NCI-H748 (cell line): ENCODE results near the gene ELOVL6.
"Not testable (repeated sequence)": the region's sequence is repeated elsewhere in the genome, so short reads cannot be mapped to it uniquely, and the experiment has no call there.

Experiments
- DNase-seq: peaks from one replicate; lab custom pipeline; 2025; ENCODE audit not compliant: unreplicated experiment; lab: John Stamatoyannopoulos, UW

Gene ELOVL6

DNA sequence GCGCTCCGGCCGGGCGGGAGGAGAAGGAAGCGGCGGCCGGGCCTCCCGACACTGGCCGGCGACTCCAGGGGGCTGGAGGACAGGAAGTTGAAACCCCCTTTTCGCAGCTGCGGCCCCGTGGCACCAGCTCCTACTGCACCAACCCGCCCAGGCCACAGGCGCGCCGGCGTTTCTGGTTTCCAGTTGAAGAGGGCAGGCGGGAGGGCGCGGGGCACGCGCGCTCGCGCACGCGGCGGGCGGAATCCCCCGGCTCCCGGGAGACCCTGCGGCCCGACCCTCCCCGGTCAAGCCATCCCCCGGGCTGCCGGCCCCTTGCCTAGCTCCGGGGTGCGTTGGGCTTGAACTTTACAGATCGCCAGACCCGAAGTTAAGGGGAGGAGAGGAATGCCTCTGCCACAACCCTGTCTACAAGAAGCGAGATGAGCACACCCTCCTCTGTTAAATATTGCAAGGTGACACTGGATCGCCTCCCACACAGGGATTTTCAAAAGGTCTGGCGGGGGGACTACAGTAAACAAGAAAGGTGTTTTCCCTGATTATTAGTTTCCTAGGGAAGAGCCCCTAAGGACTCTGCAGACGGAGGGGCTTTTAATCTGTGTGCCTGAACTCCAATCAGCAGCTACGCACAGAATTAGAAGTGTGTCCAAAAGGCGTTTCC, 1.4 kb downstream of the ELOVL6 start:
- DNase-seq, result peak; percentile 76

DNA sequence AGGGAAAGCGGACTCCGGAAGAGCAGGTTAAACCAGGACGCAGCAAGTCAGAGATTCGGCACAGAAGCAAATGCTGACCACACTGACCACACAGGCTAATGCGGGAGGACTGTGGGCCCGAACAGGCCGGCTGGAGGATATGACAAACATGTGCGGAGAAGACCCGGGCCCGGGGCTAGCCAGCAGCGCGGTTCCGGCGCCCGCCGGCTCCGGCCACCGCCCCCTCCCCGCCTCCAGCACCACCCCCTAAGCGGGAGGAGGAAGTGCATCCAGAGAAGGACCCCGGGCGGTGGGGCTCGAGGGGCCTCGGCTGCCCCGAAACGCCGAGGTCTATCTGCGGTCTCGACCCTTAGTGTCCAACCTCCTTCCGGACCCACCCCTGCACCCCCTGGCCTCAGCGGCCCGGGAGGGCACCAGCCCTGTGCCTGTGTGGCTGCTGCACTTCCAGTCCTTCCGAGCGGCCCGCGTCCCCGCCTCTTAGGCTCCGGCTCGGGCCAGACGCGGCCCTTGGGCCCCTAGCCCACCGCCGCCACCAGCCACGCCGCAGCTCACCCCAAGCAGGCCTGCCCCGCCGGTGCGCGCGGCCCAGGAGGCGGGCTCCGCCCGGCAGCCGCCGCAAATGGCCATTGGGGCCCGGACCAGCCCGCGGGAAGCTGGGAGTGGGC, 2.1 kb downstream of the ELOVL6 start:
- DNase-seq, result peak; percentile 76

DNA sequence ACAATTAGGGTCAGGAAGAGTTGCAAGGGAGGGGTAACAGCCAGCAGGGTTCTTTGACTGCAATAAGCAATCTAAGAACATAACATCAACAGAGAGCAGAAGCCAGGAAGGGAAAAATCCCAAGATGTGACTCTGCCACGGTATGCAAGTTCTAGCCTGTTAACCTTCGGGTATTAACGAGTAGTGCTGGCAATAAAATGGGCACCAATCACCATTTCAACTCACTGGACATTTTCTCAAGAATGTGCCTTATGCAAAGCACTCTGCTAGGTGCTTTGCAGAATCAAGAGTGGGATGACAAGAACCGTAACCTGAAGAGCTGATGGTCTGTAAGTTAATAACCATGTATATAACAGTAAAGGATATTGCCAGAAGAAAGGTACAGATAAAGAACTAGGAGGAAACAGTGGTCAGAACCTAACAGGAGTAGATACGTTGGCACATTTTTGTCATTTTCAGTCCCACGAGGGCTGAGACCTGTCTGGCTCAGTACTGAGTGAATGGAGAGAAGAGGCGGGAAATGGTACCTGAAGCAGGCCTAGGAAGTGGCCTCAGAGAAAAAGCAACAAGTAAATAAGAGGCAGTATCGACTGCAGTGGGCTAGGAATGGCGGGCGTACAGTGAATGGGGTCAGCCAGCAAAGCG, 2.7 kb downstream of the ELOVL6 start:
- peak; percentile 69 for DNase-seq

DNA sequence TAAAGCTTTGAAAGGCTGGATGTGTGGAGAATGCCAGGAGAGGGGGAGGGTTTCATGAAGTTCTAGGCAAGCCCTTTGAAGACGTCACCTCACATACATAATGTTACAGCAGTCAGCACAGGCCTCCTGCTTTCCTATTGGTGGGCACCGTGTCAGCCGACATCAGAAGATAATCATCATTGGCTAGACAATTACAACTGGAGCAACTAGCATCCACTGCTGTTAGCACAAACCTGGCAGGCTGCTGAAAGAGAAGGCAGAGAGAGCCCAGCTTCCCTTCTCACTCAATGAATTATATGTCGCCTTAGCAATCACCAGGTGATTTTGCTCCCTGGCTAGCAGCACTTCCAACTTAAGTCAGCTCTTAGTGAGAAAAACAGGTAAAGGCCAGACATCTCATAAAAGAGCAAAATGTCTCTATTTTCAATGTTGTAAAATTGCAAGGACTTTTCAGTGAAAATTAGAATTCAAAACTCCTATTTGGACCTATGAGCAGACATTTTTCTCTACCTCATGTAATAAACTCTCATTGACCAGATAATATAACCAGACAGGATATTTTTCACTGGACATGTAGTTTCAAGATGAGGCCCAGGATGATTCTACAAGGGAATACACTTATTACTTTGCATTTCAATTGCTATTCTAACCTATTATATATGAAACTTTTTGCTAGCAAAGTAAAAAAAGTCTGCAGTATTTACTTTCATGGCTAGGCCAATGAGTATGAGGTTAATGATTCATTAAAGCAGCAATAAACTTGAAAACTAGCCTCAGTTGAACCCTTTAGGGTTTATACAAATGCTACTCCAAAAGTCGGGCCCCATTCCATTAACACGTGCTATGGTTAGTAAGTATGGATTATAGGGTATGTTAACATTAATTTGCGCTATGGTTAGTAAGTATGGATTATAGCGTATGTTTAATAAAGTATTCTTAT, 4.3 kb downstream of the ELOVL6 start:
- DNase-seq, result peak; percentile 93

DNA sequence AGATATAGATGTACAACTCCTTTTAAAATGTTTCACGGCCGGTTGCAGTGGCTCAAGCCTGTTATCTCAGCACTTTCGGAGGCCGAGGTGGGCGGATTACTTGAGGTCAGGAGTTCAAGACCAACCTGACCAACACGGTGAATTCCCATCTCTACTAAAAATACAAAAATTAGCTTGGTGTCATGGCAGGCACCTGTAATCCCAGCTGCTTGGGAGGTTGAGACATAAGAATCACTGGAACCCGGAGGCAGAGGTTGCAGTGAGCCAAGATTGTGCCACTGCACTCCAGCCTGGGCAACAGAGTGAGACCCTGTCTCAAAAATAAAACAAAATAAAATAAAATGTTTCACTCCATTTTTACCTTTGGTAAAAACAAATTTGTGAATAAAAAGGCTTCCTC, 5.1 kb downstream of the ELOVL6 start:
- DNase-seq, result not testable (repeated sequence)

DNA sequence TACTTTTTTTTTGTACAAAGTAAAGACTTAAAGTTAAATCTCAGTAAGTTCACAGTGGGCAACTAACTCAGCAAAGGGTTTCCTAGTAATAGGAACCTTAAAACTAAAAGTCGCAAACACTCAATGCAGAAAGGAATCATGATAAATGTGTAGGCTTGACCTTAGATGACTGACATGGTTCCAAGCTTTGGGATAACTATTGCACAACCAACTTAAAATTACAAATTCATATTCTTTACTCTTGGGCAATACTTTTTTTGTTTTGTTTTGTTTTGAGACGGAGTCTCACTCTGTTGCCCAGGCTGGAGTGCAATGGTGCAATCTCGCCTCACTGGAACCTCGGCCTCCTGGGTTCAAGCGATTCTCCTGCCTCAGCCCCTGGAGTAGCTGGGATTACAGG, 8.2 kb downstream of the ELOVL6 start:
- no peak for DNase-seq

DNA sequence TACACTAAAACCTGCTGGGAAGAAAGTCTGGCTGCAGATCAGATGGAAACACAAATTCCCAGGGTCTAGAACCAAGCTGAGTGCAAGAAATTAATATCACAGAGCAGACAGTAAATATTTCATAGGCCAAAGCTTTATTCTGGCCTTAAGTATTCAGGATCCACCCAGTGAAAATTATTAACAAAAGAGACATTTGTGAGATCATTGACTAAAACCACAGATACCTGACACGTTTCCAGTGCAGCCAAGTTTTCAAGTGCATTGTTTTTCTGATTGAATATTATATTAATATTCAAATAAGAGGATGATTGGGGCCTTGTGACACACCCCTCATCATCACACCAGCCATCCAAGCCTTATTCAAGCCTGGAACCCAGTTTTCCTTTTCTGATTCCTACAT, 10.3 kb downstream of the ELOVL6 start:
- no peak for DNase-seq

DNA sequence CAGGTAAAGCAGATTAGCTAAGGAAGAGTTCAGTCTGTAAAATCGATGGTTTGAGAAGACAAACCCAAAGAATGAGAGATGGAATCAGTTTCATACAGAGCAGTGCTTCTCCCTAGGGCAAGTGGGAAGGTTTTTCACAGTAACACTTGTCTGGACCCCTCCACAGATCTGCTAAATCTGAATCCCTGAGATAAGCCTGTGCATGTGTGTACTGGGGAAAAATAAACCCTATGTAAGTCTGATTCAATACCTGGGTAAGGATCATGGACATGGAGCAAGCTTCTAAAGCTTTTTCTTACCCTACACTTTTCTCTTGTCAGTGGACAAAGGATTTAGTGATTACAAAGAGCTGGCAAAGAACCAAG, 13.6 kb downstream of the ELOVL6 start:
- DNase-seq, result no peak

DNA sequence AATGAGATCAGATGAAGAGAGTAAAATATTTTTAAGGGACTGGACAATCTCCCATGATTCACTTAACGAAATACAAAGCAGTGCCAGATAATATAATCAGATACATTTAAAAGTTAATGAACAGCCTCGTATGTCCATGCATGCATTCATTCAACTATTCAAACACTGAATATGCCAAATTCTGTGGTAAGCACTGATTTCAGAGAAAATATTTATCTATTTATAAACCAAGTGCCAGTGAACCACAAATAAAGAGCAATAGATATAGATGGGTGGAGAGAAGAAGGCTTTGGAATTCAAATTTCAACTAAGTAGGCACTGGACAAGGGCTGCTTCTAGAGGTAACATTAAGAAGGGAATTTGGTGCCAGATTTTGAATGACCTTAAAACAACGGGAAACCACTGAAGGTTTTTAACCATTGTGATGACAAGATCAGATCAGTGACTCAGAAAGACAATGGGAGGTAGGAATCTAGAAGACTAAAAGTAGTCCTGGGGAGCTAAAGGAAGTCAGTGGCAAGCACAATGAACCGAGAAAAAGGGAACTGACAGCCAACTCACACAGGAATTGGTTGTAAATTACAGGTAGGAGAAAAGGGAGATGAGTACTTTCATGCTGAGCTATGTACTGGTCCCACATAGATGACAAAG, 14.2 kb downstream of the ELOVL6 start:
- no peak for DNase-seq

DNA sequence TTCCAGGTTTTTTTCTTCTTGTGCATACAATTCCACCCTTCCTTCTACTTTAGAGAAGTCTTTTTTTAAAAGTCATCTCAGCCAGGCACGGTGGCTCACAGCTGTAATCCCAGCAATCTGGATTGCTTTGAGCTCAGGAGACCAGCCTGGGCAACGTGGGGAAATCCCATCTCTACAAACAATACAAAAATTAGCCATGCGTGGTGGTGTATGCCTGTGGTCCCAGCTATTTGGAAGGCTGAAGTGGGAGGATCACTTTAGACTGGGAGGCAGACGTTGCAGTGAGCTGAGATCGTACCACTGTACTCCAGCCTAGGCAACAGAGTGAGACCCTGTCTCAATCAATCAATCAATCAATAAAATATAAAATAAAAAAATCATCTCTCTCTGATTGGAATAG, 14.8 kb downstream of the ELOVL6 start:
- DNase-seq, result no peak

DNA sequence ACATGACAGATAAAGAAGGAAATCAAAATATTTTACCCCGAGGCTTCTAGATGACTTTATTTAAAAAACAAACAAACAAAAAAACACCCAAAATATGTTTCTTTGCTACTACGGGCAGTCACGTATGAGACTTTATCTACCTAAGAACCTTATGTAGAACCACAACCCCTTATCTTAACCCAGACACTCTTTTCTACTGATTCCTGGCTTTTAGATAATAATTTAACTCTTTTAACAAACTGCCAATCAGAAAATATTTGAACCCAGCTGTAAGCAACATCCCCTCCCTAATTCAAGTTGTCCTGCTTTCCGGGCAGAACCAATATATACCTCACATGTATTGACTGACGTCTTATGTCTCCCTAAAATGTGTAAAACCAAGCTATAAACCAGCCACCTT, 15.4 kb downstream of the ELOVL6 start:
- no peak for DNase-seq

DNA sequence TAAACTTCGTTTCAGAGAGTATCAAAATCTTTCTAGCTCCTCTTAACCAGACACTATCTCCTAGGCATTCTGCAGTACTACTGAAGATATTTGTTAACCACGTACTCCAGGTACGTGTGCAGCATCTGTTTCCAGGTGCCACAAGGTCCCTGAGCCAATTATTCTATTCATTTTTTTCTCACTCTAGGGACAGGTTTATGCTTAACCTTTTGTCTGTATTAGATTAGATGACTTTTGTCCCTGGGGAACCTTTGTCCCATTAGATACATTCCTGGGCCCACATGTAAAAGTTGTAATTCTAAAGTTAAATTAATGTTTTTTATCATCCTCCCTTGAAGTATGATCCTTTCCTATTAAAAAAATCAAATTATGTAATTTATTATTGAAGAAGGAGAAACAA, 16.5 kb downstream of the ELOVL6 start:
- DNase-seq, result no peak

DNA sequence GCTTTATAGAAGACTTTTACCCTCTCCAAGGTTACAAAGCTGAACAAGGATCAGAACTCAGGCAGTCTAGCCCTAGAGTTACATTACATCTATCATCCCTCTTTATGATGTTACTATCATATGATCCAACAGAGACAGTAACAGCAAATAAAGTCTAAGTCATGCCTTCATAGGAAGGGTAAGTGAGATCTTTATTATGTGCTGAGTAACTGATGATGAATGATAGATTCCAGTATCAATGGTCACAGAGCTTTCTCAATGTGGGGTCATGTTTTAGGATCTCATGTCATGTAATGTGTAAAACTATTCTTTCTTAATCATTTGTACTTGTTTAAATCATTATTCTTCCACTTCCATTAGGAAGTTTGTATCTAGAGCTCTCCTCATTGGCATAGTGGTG, 22.8 kb downstream of the ELOVL6 start:
- DNase-seq, result no peak

DNA sequence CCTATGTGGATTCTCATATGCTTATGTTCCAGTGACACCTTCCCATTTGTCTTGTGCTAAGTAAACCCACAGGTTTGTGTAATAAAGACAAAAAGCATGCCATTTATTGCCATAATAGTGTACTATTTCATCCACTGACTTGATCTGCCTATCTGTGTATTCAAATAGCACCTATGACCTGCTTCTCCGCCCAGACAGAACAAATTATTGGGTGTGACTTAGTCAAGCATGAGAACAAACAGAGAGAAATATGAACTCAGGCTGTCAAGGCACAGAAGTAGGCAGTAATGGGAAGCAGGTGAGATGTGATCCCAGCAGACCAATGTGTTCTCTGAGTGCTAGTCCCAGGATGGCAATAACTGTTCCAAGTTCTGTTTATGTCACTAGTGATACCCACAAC, 25.4 kb downstream of the ELOVL6 start:
- peak; percentile 94 for DNase-seq

DNA sequence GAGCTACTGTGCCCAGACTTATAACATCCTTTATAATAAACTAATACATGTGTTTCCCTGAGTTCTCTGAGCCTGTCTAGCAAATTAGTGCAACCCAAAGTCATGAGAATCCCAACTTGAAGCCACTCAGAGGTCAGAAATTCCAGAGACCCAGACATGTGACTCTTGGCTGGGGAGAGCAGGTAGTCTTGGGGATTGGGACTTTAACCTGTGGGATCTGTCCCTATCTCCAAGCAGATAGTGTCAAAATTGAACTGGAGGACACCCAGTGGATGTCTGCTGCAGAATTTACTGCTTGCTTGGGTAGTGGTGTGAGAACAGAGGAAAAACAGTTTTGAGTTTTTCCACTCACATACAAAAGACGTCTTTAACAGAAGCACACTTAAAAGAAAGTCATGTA, 26.4 kb downstream of the ELOVL6 start:
- no peak for DNase-seq

DNA sequence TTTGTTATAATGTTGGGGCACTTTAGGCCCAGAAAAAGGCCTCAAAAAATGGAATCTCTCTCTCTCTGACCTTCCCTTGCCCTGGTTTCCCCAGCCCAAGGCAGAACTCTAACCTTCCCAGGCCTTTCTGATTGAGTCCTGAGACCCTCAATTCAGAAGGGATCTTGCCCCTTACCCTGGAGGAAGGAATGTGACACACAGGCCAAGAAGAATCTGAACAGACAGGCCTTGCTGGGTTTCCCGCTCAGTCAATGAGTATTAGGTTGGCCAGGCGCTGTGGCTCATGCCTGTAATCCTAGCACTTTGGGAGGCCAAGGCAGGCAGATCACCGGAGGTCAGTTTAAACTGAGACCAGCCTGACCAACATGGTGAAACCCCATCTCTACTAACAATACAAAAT, 27.6 kb downstream of the ELOVL6 start:
- DNase-seq, result no peak

DNA sequence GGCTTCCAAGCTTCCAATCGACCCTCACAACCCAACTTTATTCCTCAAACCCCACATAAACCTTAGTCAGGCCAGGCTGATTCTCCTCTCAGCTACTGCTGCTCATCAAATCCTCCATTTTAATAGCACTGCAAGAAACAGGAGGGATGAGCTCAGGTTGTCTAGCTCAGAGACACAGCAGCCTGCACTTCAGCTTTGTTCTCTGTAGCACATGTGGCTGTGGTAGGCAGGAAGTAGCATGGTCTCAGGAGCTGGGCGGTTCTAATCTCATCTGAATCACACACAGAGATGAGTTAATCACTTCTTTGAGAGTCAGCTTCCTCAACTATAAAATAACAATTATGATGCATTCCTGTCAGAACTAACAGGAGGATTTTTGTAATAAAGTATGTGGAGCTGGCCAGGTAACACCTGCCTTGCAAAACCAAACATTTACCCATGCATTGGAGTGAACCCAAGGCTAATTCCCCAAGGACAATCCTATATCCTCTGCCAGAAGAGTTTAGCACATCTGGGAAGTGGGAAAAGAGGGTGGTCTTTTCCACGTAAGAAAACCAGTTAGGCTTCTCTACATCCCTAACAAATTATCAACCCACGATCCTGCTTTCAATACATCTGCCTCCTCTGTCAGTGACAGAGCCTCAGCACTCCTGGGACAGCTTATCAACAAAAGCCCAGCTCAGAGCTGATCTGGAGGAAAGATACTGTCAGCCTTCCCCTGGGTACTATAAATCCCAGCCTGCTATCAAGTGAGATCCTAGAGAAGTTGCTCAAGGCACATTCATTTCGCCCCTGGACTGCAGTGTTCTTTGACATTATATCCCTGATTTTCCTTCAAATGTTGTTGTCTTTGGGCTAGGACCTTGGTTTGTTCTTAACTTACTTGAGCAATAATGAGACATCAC, 32.8 kb downstream of the ELOVL6 start:
- peak; percentile 27 for DNase-seq

DNA sequence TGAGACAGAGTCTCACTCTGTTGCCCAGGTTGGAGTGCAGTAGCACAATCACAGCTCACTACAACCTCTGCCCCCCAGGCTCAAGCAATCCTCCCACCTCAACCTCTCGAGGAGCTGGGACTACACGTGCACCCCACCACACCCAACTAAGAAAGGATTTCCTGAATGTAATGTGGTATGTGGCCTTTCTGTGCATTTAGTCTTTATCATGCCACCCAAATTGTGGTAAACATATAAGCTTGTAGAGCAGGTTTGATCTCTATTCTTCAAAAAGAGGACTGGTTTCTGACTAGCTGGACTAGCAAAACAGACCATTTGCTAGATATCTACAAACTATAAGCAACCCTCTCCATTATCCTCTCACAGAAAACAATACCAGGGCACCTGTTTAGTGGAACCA, 33.6 kb downstream of the ELOVL6 start:
- DNase-seq, result peak; percentile 49

DNA sequence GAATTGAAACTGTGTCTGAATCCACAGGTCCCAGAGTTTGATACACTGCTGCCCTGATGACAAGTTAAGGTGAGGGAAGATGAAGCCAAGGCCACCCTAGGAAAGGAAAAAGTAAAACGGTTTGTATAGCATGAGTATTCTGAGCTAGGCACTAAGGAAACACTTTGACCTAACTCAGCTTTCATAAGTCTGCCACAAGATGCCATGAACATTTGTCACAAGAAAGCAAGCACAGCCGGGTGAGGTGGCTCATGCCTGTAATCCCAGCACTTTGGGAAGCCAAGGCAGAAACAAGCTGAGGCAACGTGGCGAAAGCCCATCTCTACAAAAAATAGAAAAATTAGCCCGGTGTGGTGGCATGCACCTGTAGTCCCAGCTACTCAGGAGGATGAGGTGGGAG, 34.2 kb downstream of the ELOVL6 start:
- DNase-seq, result no peak
